Mucosa of gallbladder (tissue), 1 donor: ENCODE measurements around the gene OR5K4. TPM values are rescaled to one million over a fixed set of nuclear protein-coding genes. Genes with fewer than 3 reads are reported as not detected.

Experiments
- DNase-seq: peaks from one replicate; pipeline ENCODE4 v3.0.0-alpha.2; 2020; ENCODE audit warnings: low spot score
- total RNA-seq: library from RNA; stranded (reverse); gene quantifications from one replicate; pipeline ENCODE4 v1.2.1, GENCODE V29; 2021
- donor health status: DM: no; HTN: no; CAD: no.

Gene OR5K4
- not detected for total RNA-seq

DNA sequence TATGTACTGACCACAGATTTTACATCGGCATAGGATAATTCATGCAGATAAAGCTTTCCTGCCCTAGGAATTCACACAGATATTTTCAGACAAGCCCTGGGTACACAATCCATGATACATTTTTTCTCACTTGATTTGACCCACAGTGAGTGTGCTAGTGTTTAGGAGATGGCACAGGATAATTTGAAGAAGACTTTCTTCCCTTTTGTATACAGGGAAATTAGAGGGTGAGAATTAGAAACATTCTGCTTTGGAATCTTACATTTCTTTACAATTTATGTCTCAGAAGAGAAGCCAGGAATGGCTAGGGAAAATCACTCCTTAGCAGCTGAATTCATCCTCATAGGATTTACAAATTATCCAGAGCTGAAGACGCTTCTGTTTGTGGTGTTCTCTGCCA lies at the start of gene OR5K4:
OR5K4 (plus strand) TSS at position 301 of the 400 bp plus-strand sequence; CDS start at position 301, 0 bp downstream.
- DNase-seq, result no peak

DNA sequence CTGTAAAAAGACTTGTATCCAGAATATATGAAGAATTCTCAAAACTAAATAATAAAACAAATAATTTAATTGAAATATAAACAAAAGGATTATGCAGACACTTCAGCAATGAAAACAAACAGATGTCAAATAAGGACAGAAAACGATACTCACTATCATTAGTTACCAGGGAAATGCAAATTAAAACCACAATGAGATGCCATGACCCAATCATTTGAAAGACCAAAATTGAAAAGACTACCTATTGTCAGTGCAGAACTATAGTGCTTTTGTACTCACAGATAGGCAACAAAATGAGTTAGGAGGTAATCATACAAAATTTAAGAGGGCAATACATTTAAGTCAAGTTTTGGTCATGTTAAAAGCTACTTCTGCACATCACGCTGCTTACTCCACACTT lies 31.6 kb upstream of the OR5K4 start:
- DNase-seq, result no peak

DNA sequence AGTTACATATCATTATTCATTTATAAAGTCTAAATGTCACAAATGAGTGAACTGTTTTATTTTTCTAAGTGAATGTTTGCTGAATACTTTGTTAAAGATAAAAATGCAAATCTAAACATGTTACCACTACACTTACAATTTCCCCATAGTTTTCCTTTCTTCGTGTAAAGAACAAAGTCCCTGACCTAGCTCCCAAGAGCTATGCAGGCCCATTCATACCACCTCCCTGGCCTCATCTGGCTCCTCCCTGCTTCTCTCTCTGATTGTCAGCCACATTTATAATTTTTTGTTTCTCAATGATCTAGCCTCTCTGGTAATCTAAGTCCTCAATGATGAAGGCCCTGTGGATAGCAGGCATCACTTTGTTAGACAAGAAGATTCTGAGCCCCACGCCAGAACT lies 31.0 kb upstream of the OR5K4 start:
- DNase-seq, result no peak

DNA sequence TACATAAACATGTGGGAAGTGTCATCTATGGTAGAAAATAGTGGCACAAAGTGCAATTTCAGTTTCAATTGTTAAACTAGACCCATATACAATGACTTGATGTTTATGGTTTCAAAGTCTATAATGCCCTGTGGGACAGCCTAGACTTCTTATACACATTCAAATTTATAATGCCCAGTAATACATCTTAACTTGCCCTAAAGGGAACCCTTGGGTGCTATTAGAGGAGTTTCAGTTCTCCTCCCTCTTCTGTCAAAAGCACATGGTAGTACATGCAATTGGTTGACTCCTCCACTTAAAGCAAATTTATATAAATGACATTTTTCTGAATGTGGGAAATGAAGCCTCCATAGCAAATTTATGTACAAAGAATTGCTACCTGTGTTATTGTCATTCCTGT lies 30.2 kb upstream of the OR5K4 start:
- DNase-seq, result no peak

DNA sequence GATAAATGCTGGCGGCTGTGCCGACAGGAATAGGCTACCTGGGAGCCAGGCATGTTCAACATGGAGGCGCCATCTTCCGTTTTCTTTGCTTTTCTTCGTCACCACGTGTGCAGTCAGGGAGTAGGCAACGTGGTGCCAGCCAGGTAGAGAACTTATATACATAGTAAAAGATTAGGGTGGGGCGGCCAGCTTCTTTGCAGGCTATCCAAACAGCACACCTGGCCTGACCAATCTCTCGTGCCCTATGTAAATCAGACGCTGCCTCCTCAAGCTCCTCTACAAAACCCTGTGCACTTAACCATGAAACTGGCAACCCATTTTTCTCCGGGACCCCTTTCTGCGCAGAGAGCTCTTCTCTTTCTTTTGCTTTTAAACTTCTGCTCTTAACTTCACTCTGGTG lies 28.6 kb upstream of the OR5K4 start:
- DNase-seq, result no peak

- no peak for DNase-seq
Measured at GRCh38 chr3:98326105-98326893, 27.4 kb upstream of the OR5K4 start.

GRCh38 chr3:98326945-98327344 lies 26.7 kb upstream of the OR5K4 start:
- DNase-seq, result no peak

DNA sequence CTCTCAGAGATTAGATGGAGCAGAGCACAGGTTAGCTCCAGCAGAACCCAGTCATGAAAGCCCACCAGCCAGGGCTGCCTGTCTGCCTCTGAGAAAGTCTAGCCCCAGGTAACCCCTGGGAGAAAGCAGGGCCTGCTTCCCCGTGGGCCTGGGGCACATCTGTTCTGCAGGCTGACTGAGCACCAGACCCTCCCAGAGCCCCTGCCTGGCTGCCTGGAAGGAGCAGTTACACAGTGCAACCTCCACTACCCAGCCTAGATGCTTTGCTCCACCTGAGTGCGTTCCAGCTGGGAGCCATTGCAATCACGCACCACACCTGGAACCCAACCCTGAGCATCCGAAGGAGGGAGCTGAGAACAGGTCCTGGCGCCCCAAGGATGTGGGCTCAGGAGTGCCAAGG lies 24.7 kb upstream of the OR5K4 start:
- DNase-seq, result no peak

DNA sequence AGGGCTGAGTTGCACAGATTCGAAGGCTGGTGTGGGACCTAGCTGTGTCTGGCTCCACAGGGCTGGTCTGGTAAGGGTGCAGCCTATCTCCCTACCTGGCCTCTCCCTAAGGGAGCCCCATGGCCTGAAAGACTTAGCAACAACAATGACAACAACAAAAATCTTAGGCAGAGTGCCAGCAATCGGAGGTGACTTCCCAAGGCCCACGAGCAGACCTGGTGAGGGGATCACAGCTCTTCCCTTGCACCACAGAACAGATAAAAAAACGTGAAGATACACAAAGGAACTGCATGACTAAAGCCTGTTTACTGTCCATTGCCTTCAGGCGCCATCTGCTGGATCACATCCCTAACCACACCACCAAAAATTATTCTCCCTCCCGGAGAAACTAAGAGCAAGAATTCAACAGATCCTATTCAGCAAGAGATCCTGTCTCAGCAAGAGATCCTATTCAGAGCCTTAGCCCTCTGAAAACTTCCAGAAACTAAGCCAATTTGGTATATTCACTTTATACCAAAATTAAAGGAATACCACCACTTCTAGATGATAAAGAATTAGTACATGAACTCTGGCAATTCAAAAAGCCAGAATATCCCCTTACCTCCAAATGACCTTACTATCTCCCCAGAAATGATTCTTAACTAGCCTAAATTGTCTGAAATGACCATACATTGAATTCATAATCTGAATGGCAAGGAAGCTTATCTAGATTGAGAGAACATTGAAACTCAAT lies 24.1 kb upstream of the OR5K4 start:
- peak; percentile 41 for DNase-seq

- DNase-seq, result no peak
Measured at GRCh38 chr3:98331329-98331728, 22.3 kb upstream of the OR5K4 start.

- DNase-seq, result no peak
Measured at GRCh38 chr3:98333989-98334606, 19.6 kb upstream of the OR5K4 start.

DNA sequence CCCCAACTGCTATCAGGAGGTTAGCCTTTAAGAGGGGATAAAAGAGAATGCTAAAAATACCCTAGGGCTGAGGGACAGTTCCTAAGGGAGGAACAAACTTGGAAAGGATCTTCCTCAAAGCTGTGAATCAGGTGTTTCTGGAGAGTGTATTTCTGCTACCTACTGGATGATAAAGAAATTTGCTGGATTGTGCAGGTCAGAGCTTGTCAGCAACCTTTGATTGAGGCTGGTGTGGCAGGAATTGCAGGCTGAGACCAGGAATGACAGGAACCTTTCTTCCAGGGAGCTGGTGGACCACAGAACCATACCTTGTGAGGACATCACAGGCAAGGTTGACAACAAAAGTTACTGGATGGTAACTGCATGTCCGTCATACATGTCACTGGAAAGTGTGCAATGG lies 14.6 kb upstream of the OR5K4 start:
- no peak for DNase-seq

DNA sequence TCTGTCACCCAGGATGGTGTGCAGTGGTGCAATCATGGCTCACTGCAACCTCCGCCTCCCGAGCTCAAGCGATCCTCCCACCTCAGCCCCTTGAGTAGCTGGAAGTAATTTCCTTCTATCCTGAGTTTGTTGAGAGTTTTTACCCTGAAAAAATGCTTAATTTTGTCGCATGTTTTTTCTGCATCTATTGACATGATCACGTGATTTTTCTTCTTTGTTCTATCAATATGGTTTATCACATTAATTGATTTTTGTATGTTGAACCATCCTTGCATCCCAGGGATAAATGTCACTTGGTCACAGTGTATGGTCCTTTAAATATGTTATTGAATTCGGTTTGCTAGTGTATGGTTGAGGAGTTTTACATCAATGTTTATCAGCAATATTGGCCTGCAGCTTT lies 11.9 kb upstream of the OR5K4 start:
- DNase-seq, result no peak

- DNase-seq, result peak; percentile 18
Measured at GRCh38 chr3:98343647-98344507, 9.8 kb upstream of the OR5K4 start.

GRCh38 chr3:98350082-98350481 lies 3.6 kb upstream of the OR5K4 start:
- no peak for DNase-seq

- no peak for DNase-seq
Measured at GRCh38 chr3:98359250-98359649, 5.6 kb downstream of the OR5K4 start.

DNA sequence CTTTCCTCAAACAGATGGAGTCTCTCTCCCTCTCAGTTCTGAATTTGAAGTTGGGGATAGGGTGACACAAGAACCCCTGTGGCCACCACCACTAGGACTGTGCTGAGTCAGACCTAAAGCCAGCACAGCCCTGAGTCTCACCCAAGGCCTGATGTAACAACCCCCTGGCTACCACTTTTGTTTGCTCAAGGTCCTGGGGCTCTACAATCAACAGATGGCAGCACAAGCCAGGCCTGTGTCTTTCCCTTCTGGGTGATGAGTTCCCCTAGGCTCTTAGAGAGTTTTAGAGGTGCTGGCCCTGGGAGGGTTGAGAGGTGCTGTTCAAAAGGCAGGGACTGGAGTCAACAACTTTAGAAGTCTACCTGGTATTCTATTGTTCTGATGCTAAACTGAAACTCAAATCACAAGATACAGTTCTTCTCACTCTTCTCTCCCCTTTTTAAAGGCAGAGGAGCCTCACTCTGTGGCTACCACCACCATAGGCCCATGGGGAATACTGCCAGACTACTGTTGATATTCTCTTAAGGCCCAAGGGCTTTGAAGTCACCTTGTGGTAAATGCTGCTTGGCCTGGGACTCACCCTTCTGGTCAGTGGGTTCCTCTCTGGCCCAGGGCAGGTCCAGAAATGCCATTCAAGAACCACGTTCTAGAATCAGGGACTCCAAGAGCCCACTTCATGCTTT lies 6.5 kb downstream of the OR5K4 start:
- no peak for DNase-seq

- no peak for DNase-seq
Measured at GRCh38 chr3:98360681-98361080, 7.0 kb downstream of the OR5K4 start.

GRCh38 chr3:98361289-98361688 lies 7.6 kb downstream of the OR5K4 start:
- DNase-seq, result no peak

DNA sequence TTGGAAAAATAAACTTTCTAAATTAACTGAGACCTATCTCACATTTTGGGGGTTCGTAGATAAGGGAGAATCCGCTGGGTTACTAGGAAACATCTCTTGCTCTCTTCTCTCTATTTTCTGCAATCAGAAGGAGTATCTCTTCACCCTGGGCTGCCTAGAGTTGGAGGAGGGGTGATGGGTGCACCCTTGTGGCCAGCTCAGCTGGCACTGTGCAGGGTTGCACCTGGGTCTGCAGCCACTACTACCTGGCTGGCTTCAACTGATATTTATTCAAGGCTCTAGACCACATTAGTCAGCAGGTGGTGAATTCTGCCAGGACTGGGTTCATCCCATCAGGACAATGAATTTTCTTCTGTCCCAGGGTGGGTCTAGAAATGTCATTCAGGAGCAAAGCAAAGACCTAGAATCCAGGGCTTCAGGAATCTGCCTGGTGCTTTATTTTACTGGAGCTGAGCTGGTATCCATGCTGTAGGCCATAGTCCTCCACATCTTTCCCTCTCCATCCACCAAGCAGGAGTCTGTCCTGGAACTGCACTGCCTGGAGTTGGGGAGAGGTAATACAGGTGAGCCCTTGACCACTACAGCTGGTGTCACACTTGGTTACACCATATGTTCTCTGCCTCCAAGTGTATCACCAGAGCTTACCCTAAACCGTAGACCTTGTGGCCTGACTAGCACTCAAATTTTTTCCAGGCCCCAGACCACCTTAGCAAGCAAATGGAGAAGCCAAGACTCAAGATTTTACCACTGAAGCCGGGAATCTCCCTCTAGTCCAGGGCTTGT lies 14.0 kb downstream of the OR5K4 start:
- DNase-seq, result no peak

GRCh38 chr3:98371186-98371585 lies 17.5 kb downstream of the OR5K4 start:
- DNase-seq, result no peak
